OCI-LY1 (cell line): Measurements from ENCODE around the gene MARCHF7.

Source experiments
- H2AFZ ChIP-seq: fragments of 200-600 bp; sonication (generic), shearing (Covaris generic); 2 replicates; pipeline ENCODE4 v1.6.0; 2014; ENCODE audit warnings: antibody characterized with exemption, mild to moderate bottlenecking, low read length
- H3F3A ChIP-seq: fragments of 200-600 bp; sonication (generic), shearing (Covaris generic); 2 replicates; pipeline ENCODE4 v1.6.0; 2014; ENCODE audit warnings: mild to moderate bottlenecking, antibody characterized with exemption, low read length, moderate library complexity; ENCODE audit not compliant: insufficient read depth
- H3K27ac ChIP-seq: fragments of 200-600 bp; sonication (generic); 2 replicates; pipeline ENCODE4 v1.5.1; 2014; ENCODE audit warnings: low read length, mixed run types, mild to moderate bottlenecking, low read depth; ENCODE audit not compliant: poor library complexity, severe bottlenecking
- H3K27me3 ChIP-seq: fragments of 200-600 bp; sonication (generic); 2 replicates; pipeline ENCODE4 v1.6.0; 2014; ENCODE audit warnings: antibody characterized with exemption, mild to moderate bottlenecking, low read length, moderate library complexity; ENCODE audit not compliant: insufficient read depth
- H3K36me3 ChIP-seq: fragments of 200-600 bp; sonication (generic); 2 replicates; pipeline ENCODE4 v1.6.1; 2014; ENCODE audit warnings: mild to moderate bottlenecking, antibody characterized with exemption, low read length, moderate library complexity, mixed read lengths; ENCODE audit not compliant: insufficient read depth
- H3K4me1 ChIP-seq: fragments of 200-600 bp; sonication (generic); 2 replicates; pipeline ENCODE4 v1.5.1; 2014; ENCODE audit warnings: mild to moderate bottlenecking, low read length, moderate library complexity; ENCODE audit not compliant: insufficient read depth, severe bottlenecking
- H3K4me2 ChIP-seq: fragments of 200-600 bp; sonication (generic), shearing (Covaris generic); 2 replicates; pipeline ENCODE4 v1.6.1; 2014; ENCODE audit warnings: low read length
- H3K4me3 ChIP-seq: fragments of 200-600 bp; sonication (generic); 2 replicates; pipeline ENCODE4 v1.5.1; 2014; ENCODE audit warnings: low read length, low read depth, mild to moderate bottlenecking, mixed read lengths; ENCODE audit not compliant: poor library complexity, severe bottlenecking
- H3K79me2 ChIP-seq: fragments of 200-600 bp; shearing (Covaris generic); 2 replicates; pipeline ENCODE4 v1.6.1; 2016; ENCODE audit warnings: mixed run types, low read length, mixed read lengths; ENCODE audit not compliant: insufficient read depth
- H3K9ac ChIP-seq: fragments of 200-600 bp; sonication (generic), shearing (Covaris generic); 2 replicates; pipeline ENCODE4 v1.6.1; 2014; ENCODE audit warnings: mild to moderate bottlenecking, low read length, mixed read lengths
- H3K9me2 ChIP-seq: fragments of 200-600 bp; sonication (generic), shearing (Covaris generic); 2 replicates; pipeline ENCODE4 v1.6.1; 2014; ENCODE audit warnings: low read depth, mild to moderate bottlenecking, low read length, mixed read lengths
- H3K9me3 ChIP-seq: fragments of 200-600 bp; shearing (Covaris generic); 2 replicates; pipeline ENCODE4 v1.6.1; 2014; ENCODE audit warnings: low read length, mixed read lengths
- H4K20me1 ChIP-seq: fragments of 200-600 bp; sonication (generic), shearing (Covaris generic); 2 replicates; pipeline ENCODE4 v1.6.0; 2016; ENCODE audit warnings: mild to moderate bottlenecking, low read length; ENCODE audit not compliant: insufficient read depth
- EZH2 ChIP-seq: fragments of 200-600 bp; sonication (generic), shearing (Covaris generic); IDR thresholded peaks from 2 replicates; pipeline ENCODE4 v1.8.0; 2017; ENCODE audit warnings: borderline replicate concordance, mixed run types, mild to moderate bottlenecking, antibody characterized with exemption, low read length, moderate library complexity, mixed read lengths
- TF ChIP-seq, protein P1 (sequence below): fragments of 200-600 bp; sonication (generic), shearing (Covaris generic); IDR thresholded peaks from 2 replicates; pipeline ENCODE4 v1.5.1; 2017; ENCODE audit warnings: mild to moderate bottlenecking, antibody characterized with exemption, low read length, moderate library complexity, mixed read lengths

Gene MARCHF7

GRCh38 chr2:159711562-159712142, 654 bp upstream of the MARCHF7 start:
- Histone ChIP-seq H3K79me2 (peaks cover 43% of the 10 kb centered on the region), H2AFZ (peak overlapping the region; percentile 90)
- TF ChIP-seq, protein P1, sequence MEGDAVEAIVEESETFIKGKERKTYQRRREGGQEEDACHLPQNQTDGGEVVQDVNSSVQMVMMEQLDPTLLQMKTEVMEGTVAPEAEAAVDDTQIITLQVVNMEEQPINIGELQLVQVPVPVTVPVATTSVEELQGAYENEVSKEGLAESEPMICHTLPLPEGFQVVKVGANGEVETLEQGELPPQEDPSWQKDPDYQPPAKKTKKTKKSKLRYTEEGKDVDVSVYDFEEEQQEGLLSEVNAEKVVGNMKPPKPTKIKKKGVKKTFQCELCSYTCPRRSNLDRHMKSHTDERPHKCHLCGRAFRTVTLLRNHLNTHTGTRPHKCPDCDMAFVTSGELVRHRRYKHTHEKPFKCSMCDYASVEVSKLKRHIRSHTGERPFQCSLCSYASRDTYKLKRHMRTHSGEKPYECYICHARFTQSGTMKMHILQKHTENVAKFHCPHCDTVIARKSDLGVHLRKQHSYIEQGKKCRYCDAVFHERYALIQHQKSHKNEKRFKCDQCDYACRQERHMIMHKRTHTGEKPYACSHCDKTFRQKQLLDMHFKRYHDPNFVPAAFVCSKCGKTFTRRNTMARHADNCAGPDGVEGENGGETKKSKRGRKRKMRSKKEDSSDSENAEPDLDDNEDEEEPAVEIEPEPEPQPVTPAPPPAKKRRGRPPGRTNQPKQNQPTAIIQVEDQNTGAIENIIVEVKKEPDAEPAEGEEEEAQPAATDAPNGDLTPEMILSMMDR, result no peak
- no peak for TF ChIP-seq EZH2

DNA sequence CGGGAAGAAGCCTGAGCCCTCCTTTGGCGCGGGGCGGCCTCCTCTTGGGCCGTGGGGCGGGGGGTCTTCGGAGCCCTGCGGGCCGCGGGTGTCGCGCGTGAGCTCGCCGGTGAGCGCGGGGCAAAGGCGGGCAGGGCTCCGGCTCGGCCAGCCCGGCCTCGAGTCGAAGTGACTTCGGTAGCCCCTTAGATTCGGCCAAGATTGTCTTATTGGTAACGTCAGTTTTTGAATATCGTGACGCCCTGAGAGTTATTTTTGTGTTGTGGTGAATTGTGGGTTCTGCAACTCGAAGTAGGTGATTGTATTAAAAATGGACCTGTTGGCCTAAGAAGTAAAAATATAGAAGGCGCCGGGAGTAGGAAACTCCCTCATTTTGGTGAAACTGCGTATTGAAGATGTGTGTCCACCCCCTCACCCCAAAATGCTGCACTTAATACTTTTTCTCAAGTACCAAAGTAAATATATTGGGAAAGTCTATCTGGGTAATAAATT, 669 bp downstream of the MARCHF7 start:
- TF ChIP-seq, protein P1, result no peak
- TF ChIP-seq EZH2, result no peak
- Histone ChIP-seq H3K36me3 (peaks cover 42% of the 10 kb centered on the region), H3F3A (no peaks in the 10 kb centered on the region), H3K4me1 (peaks cover 47% of the 10 kb centered on the region), H2AFZ (no peak overlapping the region), H4K20me1 (no peaks in the 10 kb centered on the region), H3K27me3 (no peaks in the 10 kb centered on the region), H3K9me2 (no peaks in the 10 kb centered on the region), H3K4me3 (peak overlapping the region; percentile 88), H3K9me3 (no peaks in the 10 kb centered on the region), H3K4me2 (peak overlapping the region; percentile 85), H3K79me2 (peaks cover 56% of the 10 kb centered on the region), H3K27ac (peak overlapping the region; percentile 89), H3K9ac (peak overlapping the region; percentile 94)

More at GRCh38 chr2:159711562-159712142, 654 bp upstream of the MARCHF7 start:
- Histone ChIP-seq H3K36me3 (peaks cover 28% of the 10 kb centered on the region), H3K9me3 (no peaks in the 10 kb centered on the region), H3K9me2 (no peaks in the 10 kb centered on the region), H3K4me2 (peak overlapping the region; percentile 65), H3K4me3 (peak overlapping the region; percentile 88), H4K20me1 (no peaks in the 10 kb centered on the region), H3F3A (no peaks in the 10 kb centered on the region), H3K27ac (peak overlapping the region; percentile 89), H3K27me3 (no peaks in the 10 kb centered on the region), H3K9ac (peak overlapping the region; percentile 94), H3K4me1 (peaks cover 40% of the 10 kb centered on the region)

GRCh38 chr2:159713631-159714246, 1.4 kb downstream of the MARCHF7 start:
- H3F3A ChIP-seq, result no peaks in the 10 kb centered on the region
- no peaks in the 10 kb centered on the region for H3K9me3 ChIP-seq
- TF ChIP-seq EZH2, result no peak
- TF ChIP-seq, protein P1, result peak; percentile 18; the same call in 1 of the 2 replicates
- peak overlapping the region; percentile 88 for H3K4me3 ChIP-seq
- H4K20me1 ChIP-seq, result no peaks in the 10 kb centered on the region
- H2AFZ ChIP-seq, result no peak overlapping the region
- peaks cover 64% of the 10 kb centered on the region for H3K79me2 ChIP-seq
- peak overlapping the region; percentile 85 for H3K4me2 ChIP-seq
- no peaks in the 10 kb centered on the region for H3K9me2 ChIP-seq
- H3K27me3 ChIP-seq, result no peaks in the 10 kb centered on the region
- no peak overlapping the region for H3K27ac ChIP-seq
- H3K36me3 ChIP-seq, result peaks cover 48% of the 10 kb centered on the region
- H3K9ac ChIP-seq, result peak overlapping the region; percentile 94
- peaks cover 47% of the 10 kb centered on the region for H3K4me1 ChIP-seq
